IMR-90 (cell line): ENCODE results near the gene LNX1. TPM values are rescaled to one million over a fixed set of nuclear protein-coding genes. Genes with fewer than 3 reads are reported as not detected.

ENCODE experiments used
- ATAC-seq: fragments of 200-7000 bp; cut with Tn5 transposase; 2 replicates; pipeline ENCODE4 v1.9.1; 2020; ENCODE audit warnings: low read depth, mild to moderate bottlenecking, moderate library complexity
- BruUV-seq: library from RNA; stranded (reverse); fragments of 400-500 nt; replicated peaks from 2 replicates; lab custom pipeline; 2021; lab: Mats Ljungman, UMichigan
- CTCF ChIA-PET: fragments of 300-600 bp; formaldehyde crosslinking; extraction: SDS; loops from one replicate; lab custom pipeline; 2021; ENCODE audit warnings: antibody characterized with exemption; lab: Yijun Ruan, JAX
- POLR2A ChIA-PET: fragments of 300-600 bp; sonication (Branson Sonifier 250); formaldehyde crosslinking; loops from one replicate; lab custom pipeline; 2022; ENCODE audit warnings: antibody characterized with exemption; ENCODE audit not compliant: unreplicated experiment; lab: Charles Lee
- DNase-seq: peaks from one replicate; pipeline ENCODE4 v3.0.0; 2013
- H2AFZ ChIP-seq: replicated peaks from 2 replicates; pipeline ENCODE3; 2013; ENCODE audit warnings: low read length, mild to moderate bottlenecking; ENCODE audit not compliant: poor library complexity
- H2AK5ac ChIP-seq: 2 replicates; pipeline ENCODE4 v1.6.1; 2013; ENCODE audit warnings: low read depth, low read length, inconsistent platforms
- H2AK9ac ChIP-seq: replicated peaks from 2 replicates; pipeline ENCODE3; 2013; ENCODE audit warnings: mild to moderate bottlenecking, low read depth, low read length, moderate library complexity; ENCODE audit not compliant: poor library complexity
- H2BK120ac ChIP-seq: 2 replicates; pipeline ENCODE4 v1.6.1; 2013; ENCODE audit warnings: low read depth, low read length, inconsistent platforms
- H2BK15ac ChIP-seq: 3 replicates; pipeline ENCODE4 v1.6.1; 2013; ENCODE audit warnings: low read depth, low read length, inconsistent platforms
- H2BK20ac ChIP-seq: 2 replicates; pipeline ENCODE4 v1.6.1; 2013; ENCODE audit warnings: low read depth, mild to moderate bottlenecking, inconsistent platforms, low read length, moderate library complexity
- H2BK5ac ChIP-seq: 2 replicates; pipeline ENCODE4 v1.6.1; 2013; ENCODE audit warnings: mild to moderate bottlenecking, low read depth, low read length, inconsistent platforms; ENCODE audit not compliant: poor library complexity, severe bottlenecking
- H3K14ac ChIP-seq: replicated peaks from 2 replicates; pipeline ENCODE4 v1.6.1; 2013; ENCODE audit warnings: low read depth, low read length, inconsistent platforms
- H3K18ac ChIP-seq: 2 replicates; pipeline ENCODE4 v1.6.1; 2013; ENCODE audit warnings: low read depth, low read length, control low read depth
- H3K23ac ChIP-seq: 2 replicates; pipeline ENCODE4 v1.6.1; 2013; ENCODE audit warnings: low read depth, low read length, inconsistent platforms
- H3K27ac ChIP-seq: 2 replicates; pipeline ENCODE4 v1.5.1; 2013; ENCODE audit warnings: mild to moderate bottlenecking, control low read depth, low read length; ENCODE audit not compliant: insufficient read depth
- H3K27me3 ChIP-seq: 2 replicates; pipeline ENCODE4 v1.6.1; 2013; ENCODE audit warnings: low read length; ENCODE audit not compliant: control insufficient read depth, insufficient read depth
- H3K36me3 ChIP-seq: 2 replicates; pipeline ENCODE4 v1.6.1; 2013; ENCODE audit warnings: low read length, mixed read lengths; ENCODE audit not compliant: control insufficient read depth, insufficient read depth
- H3K4ac ChIP-seq: 2 replicates; pipeline ENCODE4 v1.6.1; 2013; ENCODE audit warnings: low read depth, low read length, inconsistent platforms
- H3K4me1 ChIP-seq: 2 replicates; pipeline ENCODE4 v1.6.1; 2013; ENCODE audit warnings: low read length, mixed read lengths; ENCODE audit not compliant: control insufficient read depth, insufficient read depth
- H3K4me2 ChIP-seq: 2 replicates; pipeline ENCODE4 v1.6.1; 2013; ENCODE audit warnings: low read depth, mild to moderate bottlenecking, control low read depth, low read length, moderate library complexity
- H3K4me3 ChIP-seq: 2 replicates; pipeline ENCODE4 v1.5.1; 2013; ENCODE audit warnings: low read depth, mild to moderate bottlenecking, control low read depth, low read length, moderate library complexity; ENCODE audit not compliant: insufficient read depth
- H3K56ac ChIP-seq: 2 replicates; pipeline ENCODE4 v1.6.1; 2013; ENCODE audit warnings: low read length, inconsistent platforms; ENCODE audit not compliant: insufficient read depth; ENCODE audit errors: extremely low read depth
- H3K79me1 ChIP-seq, 2 experiments: 2 replicates each; pipeline ENCODE4 v1.6.1; 2013; ENCODE audit warnings: low read length in 2 of 2, inconsistent platforms in 1 of 2, low read depth in 1 of 2
- H3K9ac ChIP-seq: 2 replicates; pipeline ENCODE4 v1.6.1; 2013; ENCODE audit warnings: low read depth, low read length, control low read depth
- H3K9me1 ChIP-seq: 2 replicates; pipeline ENCODE4 v1.6.1; 2013; ENCODE audit warnings: low read length, inconsistent platforms; ENCODE audit not compliant: insufficient read depth
- H3K9me3 ChIP-seq: 2 replicates; pipeline ENCODE4 v1.6.1; 2013; ENCODE audit warnings: low read length; ENCODE audit not compliant: control insufficient read depth, insufficient read depth
- H4K20me1 ChIP-seq: 2 replicates; pipeline ENCODE4 v1.6.1; 2013; ENCODE audit warnings: low read length, inconsistent platforms; ENCODE audit not compliant: insufficient read depth
- H4K5ac ChIP-seq: 2 replicates; pipeline ENCODE4 v1.6.1; 2013; ENCODE audit warnings: mild to moderate bottlenecking, low read depth, low read length, control low read depth
- H4K8ac ChIP-seq, 2 experiments: 2 replicates each; pipeline ENCODE4 v1.6.1; 2013; ENCODE audit warnings: low read depth in 2 of 2, low read length in 2 of 2, control low read depth in 1 of 2, inconsistent platforms in 1 of 2
- H4K91ac ChIP-seq: 2 replicates; pipeline ENCODE4 v1.6.1; 2013; ENCODE audit warnings: low read depth, low read length, inconsistent platforms; ENCODE audit not compliant: insufficient read depth
- BHLHE40 ChIP-seq: fragments of 150-350 bp; IDR thresholded peaks from 2 replicates; pipeline ENCODE4 v1.6.1; 2016; ENCODE audit warnings: mild to moderate bottlenecking, low read depth, low read length
- CEBPB ChIP-seq: IDR thresholded peaks from 2 replicates; pipeline ENCODE4 v1.6.1; 2012; ENCODE audit warnings: low read depth, low read length, improper control_type of control experiment
- CHD1 ChIP-seq: IDR thresholded peaks from 2 replicates; pipeline ENCODE4 v1.6.1; 2012; ENCODE audit warnings: low read depth, low read length, improper control_type of control experiment
- FOS ChIP-seq: fragments of 150-350 bp; IDR thresholded peaks from 2 replicates; pipeline ENCODE4 v1.6.1; 2016; ENCODE audit warnings: low read depth, low read length
- MAFK ChIP-seq: IDR thresholded peaks from 2 replicates; pipeline ENCODE4 v1.6.1; 2012; ENCODE audit warnings: low read depth, low read length, improper control_type of control experiment
- NFE2L2 ChIP-seq: fragments of 150-350 bp; IDR thresholded peaks from 2 replicates; pipeline ENCODE4 v1.6.1; 2016; ENCODE audit warnings: low read depth, mild to moderate bottlenecking, low read length
- RAD21 ChIP-seq: IDR thresholded peaks from 2 replicates; pipeline ENCODE4 v1.6.1; 2012; ENCODE audit warnings: low read length, improper control_type of control experiment
- RFX5 ChIP-seq: IDR thresholded peaks from 2 replicates; pipeline ENCODE4 v1.8.0; 2012; ENCODE audit warnings: low read depth, mild to moderate bottlenecking, low read length, moderate library complexity
- USF2 ChIP-seq: fragments of 150-350 bp; IDR thresholded peaks from 2 replicates; pipeline ENCODE4 v1.6.1; 2017; ENCODE audit warnings: mild to moderate bottlenecking, antibody characterized with exemption, low read length, low read depth
- WGBS, 2 experiments: methylation state at CpG; one replicate each; pipeline versions ENCODE4 v1.1.5 to v1.1.7; 2013; ENCODE audit warnings: missing lambda C conversion rate in 2 of 2; ENCODE audit not compliant: insufficient read length in 1 of 2; ENCODE audit errors: extremely low coverage in 2 of 2; 5-methylcytosine and 5-hydroxymethylcytosine counted together
- dilution Hi-C: fragments of 300-500 bp; cut with HindIII; formaldehyde crosslinking; loops from one replicate; pipeline ENCODE4 v1.14.3; 2018; ENCODE audit warnings: low sequenced_read_pairs; ENCODE audit not compliant: unreplicated experiment
- in situ Hi-C: fragments of 300-500 bp; cut with MboI; formaldehyde crosslinking; loops from 3 replicates; pipeline ENCODE4 v1.14.3; 2019; ENCODE audit warnings: low sequenced_read_pairs, inconsistent platforms, mixed read lengths
- intact Hi-C: fragments of 100-400 bp; cut with micrococcal nuclease; formaldehyde crosslinking; loops from 2 replicates; pipeline ENCODE4 v1.10.0; 2022
- polyA plus RNA-seq, 3 experiments: library from polyadenylated mRNA; depleted of rRNA; stranded (reverse); fragments of >200 nt; gene quantifications; 2 replicates each; pipeline ENCODE4 v1.2.3, GENCODE V29; 2012; ENCODE audit warnings: low replicate concordance in 1 of 3
- total RNA-seq: library from RNA; depleted of rRNA; stranded (reverse); fragments of >200 nt; gene quantifications from 2 replicates; pipeline ENCODE4 v1.2.3, GENCODE V29; 2012

Gene LNX1
- total and polyA plus RNA-seq, 2 of the 4 experiments (the other 2 are of a cell fraction): 0.15 to 0.36 TPM

- dilution Hi-C loops (no loop called here), intact Hi-C loops (no loop called here), in situ Hi-C loops (no loop called here)
- no peak overlapping the region for H4K91ac ChIP-seq
- WGBS, 2 experiments: no CpG with 5 or more reads among the region's 1 CpG
- no peaks in the 10 kb centered on the region for H3K9me3 ChIP-seq
- no peak overlapping the region for H3K14ac ChIP-seq
- H3K36me3 ChIP-seq: no peaks in the 10 kb centered on the region
- peaks cover 3% of the 10 kb centered on the region for H3K9me1 ChIP-seq
- no peaks in the 10 kb centered on the region for H4K20me1 ChIP-seq
- H3K4me2 ChIP-seq: no peak overlapping the region
- no peak overlapping the region for H4K5ac ChIP-seq
- H3K18ac ChIP-seq: no peak overlapping the region
- no peak overlapping the region for H4K8ac ChIP-seq
- ATAC-seq (no peak), DNase-seq (no peak)
- H3K56ac ChIP-seq: no peak overlapping the region
- H2AK9ac ChIP-seq: no peak overlapping the region
- H2BK20ac ChIP-seq: peak overlapping the region; percentile 51; the same call in 1 of the 2 replicates
- no peak overlapping the region for H2AK5ac ChIP-seq
- no peak overlapping the region for H2BK120ac ChIP-seq
- ChIA-PET POLR2A (no interaction called here), CTCF (no interaction called here)
- H3K79me1 ChIP-seq: no peaks in the 10 kb centered on the region
- peaks cover 7% of the 10 kb centered on the region for H3K4me1 ChIP-seq
- no peak overlapping the region for H3K9ac ChIP-seq
- TF ChIP-seq RAD21 (no peak), NFE2L2 (no peak), MAFK (peak; percentile 44), RFX5 (no peak), FOS (no peak), BHLHE40 (no peak), CEBPB (no peak), USF2 (no peak), CHD1 (no peak)
- H3K4me3 ChIP-seq: no peak overlapping the region
- no TSS peak for BruUV-seq
- no peak overlapping the region for H3K23ac ChIP-seq
- no peak overlapping the region; the same call in 2 of the 3 replicates for H2BK15ac ChIP-seq
- no peak overlapping the region for H2BK5ac ChIP-seq
- H2AFZ ChIP-seq: no peak overlapping the region
- no peak overlapping the region for H3K27ac ChIP-seq
- H3K27me3 ChIP-seq: no peaks in the 10 kb centered on the region
- no peak overlapping the region for H3K4ac ChIP-seq
Measured at GRCh38 chr4:53483250-53483649, 108.0 kb downstream of the LNX1 start.
